ENCODE measurements around the gene DSG1.

DNA sequence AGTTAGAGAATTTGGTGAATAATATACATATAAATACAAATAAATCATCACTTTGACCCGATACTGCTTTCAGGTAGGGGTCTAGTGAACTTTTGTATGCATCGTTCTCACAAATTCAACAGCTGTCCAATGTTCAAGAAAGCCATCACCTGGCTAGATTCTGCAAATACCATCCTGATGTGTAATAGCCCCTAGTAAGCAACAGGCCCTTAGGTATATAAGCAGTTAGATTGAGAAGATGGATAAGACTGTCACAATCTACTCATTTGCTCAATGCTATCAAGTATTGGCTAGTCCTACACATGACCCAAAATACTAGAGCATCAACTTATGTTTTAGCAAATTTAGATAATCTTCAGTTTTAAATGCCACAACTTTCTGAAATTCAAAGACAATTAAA, 20.7 kb upstream of the DSG1 start:
- TF ChIP-seq, protein P1, sequence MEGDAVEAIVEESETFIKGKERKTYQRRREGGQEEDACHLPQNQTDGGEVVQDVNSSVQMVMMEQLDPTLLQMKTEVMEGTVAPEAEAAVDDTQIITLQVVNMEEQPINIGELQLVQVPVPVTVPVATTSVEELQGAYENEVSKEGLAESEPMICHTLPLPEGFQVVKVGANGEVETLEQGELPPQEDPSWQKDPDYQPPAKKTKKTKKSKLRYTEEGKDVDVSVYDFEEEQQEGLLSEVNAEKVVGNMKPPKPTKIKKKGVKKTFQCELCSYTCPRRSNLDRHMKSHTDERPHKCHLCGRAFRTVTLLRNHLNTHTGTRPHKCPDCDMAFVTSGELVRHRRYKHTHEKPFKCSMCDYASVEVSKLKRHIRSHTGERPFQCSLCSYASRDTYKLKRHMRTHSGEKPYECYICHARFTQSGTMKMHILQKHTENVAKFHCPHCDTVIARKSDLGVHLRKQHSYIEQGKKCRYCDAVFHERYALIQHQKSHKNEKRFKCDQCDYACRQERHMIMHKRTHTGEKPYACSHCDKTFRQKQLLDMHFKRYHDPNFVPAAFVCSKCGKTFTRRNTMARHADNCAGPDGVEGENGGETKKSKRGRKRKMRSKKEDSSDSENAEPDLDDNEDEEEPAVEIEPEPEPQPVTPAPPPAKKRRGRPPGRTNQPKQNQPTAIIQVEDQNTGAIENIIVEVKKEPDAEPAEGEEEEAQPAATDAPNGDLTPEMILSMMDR (IDR thresholded peaks at IDR 0.05), result no peak
- no peak for TF ChIP-seq POLR2A (IDR thresholded peaks at IDR 0.05)

All from esophagus squamous epithelium (tissue), 4 donors.